Bone marrow (tissue), 2 donors: ENCODE measurements around the gene SNX15.

ENCODE experiments used
- DNase-seq, 2 donors: peaks; one replicate each; lab custom pipeline; 2025; lab: John Stamatoyannopoulos, UW

SNX15 gene

DNA sequence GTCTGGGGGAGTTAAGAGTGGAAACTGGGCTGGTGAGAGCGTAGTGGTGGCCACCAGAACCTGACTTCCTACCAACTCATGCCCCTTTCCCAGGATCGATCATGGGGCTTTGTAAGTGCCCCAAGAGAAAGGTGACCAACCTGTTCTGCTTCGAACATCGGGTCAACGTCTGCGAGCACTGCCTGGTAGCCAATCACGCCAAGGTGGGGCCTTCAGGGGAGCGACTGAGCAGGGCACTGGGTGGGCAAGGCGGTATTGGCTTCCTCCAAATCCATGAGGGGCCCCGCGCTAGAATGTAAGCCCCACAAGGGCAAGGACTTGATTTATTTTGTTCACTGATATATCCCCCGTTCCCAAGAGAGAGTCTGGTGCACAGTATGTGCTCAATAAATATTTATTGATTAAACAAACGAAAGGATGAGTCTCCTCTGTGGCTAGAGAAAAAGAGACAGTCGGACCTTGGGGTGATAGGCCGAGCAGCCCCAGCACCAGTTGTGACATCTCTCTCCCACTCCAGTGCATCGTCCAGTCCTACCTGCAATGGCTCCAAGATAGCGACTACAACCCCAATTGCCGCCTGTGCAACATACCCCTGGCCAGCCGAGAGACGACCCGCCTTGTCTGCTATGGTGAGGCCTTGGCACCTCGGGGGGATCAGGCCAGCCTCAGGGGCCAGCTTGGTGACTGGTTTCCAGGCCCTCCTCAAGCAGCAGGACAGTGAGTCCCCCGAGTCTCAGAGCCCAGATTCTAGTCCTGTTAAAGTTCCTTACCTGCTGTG lies 57.5 kb downstream of the SNX15 start:
- no peak for DNase-seq

DNA sequence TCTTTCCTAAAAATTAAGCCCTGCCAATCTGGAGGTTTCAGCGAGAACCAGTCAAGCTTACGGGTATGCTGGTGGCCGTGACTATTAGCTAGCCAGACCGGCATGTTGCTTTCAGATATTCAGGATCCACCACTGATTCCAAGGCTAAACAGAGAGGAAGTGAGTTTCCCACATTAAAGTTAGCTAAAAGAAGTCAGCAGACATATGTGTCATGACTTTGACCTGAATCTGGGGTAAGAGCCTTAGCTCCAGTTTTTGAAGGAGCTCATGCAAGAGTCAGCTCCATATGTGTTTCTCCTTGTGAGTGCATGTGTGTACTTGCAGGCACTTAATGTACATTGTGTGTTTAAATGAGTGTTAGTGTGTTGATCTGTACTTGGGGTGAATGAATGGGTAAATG lies 58.2 kb downstream of the SNX15 start:
- DNase-seq, result no peak

DNA sequence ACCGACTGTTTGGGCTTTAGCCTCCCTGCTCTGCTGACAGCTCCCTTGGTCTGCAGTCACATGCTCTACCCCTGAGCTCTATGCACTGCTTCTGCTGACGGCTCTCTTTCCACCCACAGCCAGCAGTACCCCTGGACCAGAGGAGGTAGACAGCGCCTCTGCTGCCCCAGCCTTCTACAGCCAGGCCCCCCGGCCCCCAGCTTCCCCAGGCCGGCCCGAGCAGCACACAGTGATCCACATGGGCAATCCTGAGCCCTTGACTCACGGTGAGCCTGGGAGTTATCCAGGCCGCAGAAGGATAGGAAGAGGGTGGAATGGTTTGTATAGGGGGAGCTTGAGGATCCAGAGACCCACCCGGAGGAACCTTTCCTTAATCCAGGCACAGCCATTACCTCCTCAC lies 59.6 kb downstream of the SNX15 start:
- DNase-seq, result no peak

DNA sequence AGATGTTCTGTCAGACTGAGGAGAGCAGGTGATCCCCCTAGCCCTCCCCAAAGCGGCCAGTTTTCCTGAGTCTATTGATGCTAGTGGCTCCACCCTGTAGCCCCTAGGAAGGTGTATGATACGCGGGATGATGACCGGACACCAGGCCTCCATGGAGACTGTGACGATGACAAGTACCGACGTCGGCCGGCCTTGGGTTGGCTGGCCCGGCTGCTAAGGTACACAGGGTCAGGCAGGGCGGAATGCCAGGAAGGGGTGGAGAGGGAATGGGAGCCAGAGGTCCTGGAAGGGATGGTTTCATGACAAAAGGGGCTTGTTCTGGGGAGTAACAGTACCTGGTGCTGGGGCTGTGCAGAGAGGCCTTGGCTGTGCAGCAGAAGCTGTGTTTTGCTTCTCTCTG lies 60.0 kb downstream of the SNX15 start:
- DNase-seq, result no peak

DNA sequence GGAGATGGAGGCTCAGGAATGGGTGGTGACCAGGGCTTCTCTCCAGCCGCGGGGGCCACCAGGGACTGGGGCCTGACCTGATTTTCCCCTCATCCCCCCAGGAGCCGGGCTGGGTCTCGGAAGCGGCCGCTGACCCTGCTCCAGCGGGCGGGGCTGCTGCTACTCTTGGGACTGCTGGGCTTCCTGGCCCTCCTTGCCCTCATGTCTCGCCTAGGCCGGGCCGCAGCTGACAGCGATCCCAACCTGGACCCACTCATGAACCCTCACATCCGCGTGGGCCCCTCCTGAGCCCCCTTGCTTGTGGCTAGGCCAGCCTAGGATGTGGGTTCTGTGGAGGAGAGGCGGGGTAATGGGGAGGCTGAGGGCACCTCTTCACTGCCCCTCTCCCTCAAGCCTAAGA lies 60.6 kb downstream of the SNX15 start:
- DNase-seq, result no peak

DNA sequence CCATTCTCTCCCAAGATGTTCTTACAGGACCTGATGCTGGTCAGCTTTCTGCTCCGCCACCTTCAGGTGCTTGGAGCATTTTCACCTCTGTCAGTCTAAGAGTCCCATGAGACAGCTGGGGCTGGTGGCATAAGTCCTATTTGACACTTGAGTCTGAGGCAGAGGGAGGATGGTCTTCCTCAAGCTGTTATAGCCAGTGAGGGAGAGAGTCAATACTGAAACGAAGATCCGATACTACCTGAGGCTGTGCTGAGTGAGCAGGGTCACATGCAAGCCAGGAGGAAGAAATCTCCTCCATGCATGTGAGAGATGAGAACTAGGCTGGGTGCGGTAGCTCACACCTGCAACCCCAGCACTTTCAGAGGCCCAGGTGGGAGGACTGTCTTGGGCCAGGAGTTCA lies 62.4 kb downstream of the SNX15 start:
- no peak for DNase-seq
